NCI-H460 (cell line): Measurements from ENCODE around the gene ADAM22. TPM values are rescaled to one million over a fixed set of nuclear protein-coding genes. Genes with fewer than 3 reads are reported as not detected.

Experiments used
- total RNA-seq: library from RNA; depleted of rRNA; stranded (reverse); fragments of >200 nt; shearing (Covaris generic); gene quantifications from 2 replicates; pipeline ENCODE4 v1.2.3, GENCODE V29; 2014; rRNA removed

Gene ADAM22
- total RNA-seq, 1 experiment from 2014 or later = 3.3 TPM

Other genes with a start within 250 kb of the ADAM22 start
- gene SLC25A40, start 57.9 kb upstream of the ADAM22 start, total RNA-seq = 15.5 TPM in 2 replicates
- 57.0 and 58.6 TPM in 2 replicates for gene DBF4, start 57.8 kb upstream of the ADAM22 start, total RNA-seq